Measurements from ENCODE around the gene TBC1D2B.

Gene TBC1D2B

GRCh38 chr15:78093242-78094020 is 15.9 kb upstream of the TBC1D2B start:
- Histone ChIP-seq H3K4me3 (ENCODE audit: low read depth in 1 of 2, low read length in 1 of 2) (no peak overlapping the region), H3K4me1 (ENCODE audit: control insufficient read depth in 1 of 2, insufficient read depth in 1 of 2, low read depth in 1 of 2, low read length in 1 of 2) (peaks cover 9% of the 10 kb centered on the region in 2 experiments), H3K9me3 (no peaks in the 10 kb centered on the region), H3K27ac (no peak overlapping the region), H3K27me3 (no peaks in the 10 kb centered on the region), H3K36me3 (no peaks in the 10 kb centered on the region)
- TF ChIP-seq CTCF (IDR thresholded peaks at IDR 0.05), result no peak

GRCh38 chr15:78092261-78093041 is 14.9 kb upstream of the TBC1D2B start, which contains the start of gene SH2D7:
TSS of gene SH2D7 (plus strand) at chr15:78092561. CDS start at chr15:78092585, 24 bp downstream.
- no peak for TF ChIP-seq CTCF (IDR thresholded peaks at IDR 0.05)
- Histone ChIP-seq H3K9me3 (no peaks in the 10 kb centered on the region), H3K36me3 (no peaks in the 10 kb centered on the region), H3K4me1 (ENCODE audit: control insufficient read depth in 1 of 2, insufficient read depth in 1 of 2, low read depth in 1 of 2, low read length in 1 of 2) (peaks cover under 1 to 3% of the 10 kb centered on the region in 2 experiments), H3K27me3 (no peaks in the 10 kb centered on the region), H3K27ac (no peak within 1 kb of the TSS), H3K4me3 (ENCODE audit: low read depth in 1 of 2, low read length in 1 of 2) (no peak within 1 kb of the TSS)

GRCh38 chr15:78090422-78091063 is 13.0 kb upstream of the TBC1D2B start:
- Histone ChIP-seq H3K9me3 (no peaks in the 10 kb centered on the region), H3K4me3 (ENCODE audit: low read depth in 1 of 2, low read length in 1 of 2) (no peak overlapping the region), H3K4me1 (ENCODE audit: control insufficient read depth in 1 of 2, insufficient read depth in 1 of 2, low read depth in 1 of 2, low read length in 1 of 2) (no peaks in the 10 kb centered on the region), H3K36me3 (no peaks in the 10 kb centered on the region), H3K27ac (no peak overlapping the region), H3K27me3 (no peaks in the 10 kb centered on the region)
- no peak for TF ChIP-seq CTCF (IDR thresholded peaks at IDR 0.05)

GRCh38 chr15:78088773-78089080 is 11.2 kb upstream of the TBC1D2B start:
- Histone ChIP-seq H3K4me3 (ENCODE audit: low read depth in 1 of 2, low read length in 1 of 2) (no peak overlapping the region), H3K27me3 (no peaks in the 10 kb centered on the region), H3K4me1 (ENCODE audit: control insufficient read depth in 1 of 2, insufficient read depth in 1 of 2, low read depth in 1 of 2, low read length in 1 of 2) (peaks cover 12 to 13% of the 10 kb centered on the region in 2 experiments), H3K36me3 (no peaks in the 10 kb centered on the region), H3K9me3 (no peaks in the 10 kb centered on the region), H3K27ac (no peak overlapping the region)
- TF ChIP-seq CTCF (IDR thresholded peaks at IDR 0.05), result no peak

- H3K9me3 ChIP-seq, result no peaks in the 10 kb centered on the region
- H3K27ac ChIP-seq, result no peak overlapping the region
Measured at GRCh38 chr15:78087951-78088772, 10.7 kb upstream of the TBC1D2B start.

More at GRCh38 chr15:78087951-78088772, 10.7 kb upstream of the TBC1D2B start:
- H3K27me3 ChIP-seq, result no peaks in the 10 kb centered on the region
- peaks cover 18 to 19% of the 10 kb centered on the region in 2 experiments for H3K4me1 ChIP-seq (ENCODE audit: control insufficient read depth in 1 of 2, insufficient read depth in 1 of 2, low read depth in 1 of 2, low read length in 1 of 2)
- TF ChIP-seq CTCF (IDR thresholded peaks at IDR 0.05), result no peak
- H3K36me3 ChIP-seq, result no peaks in the 10 kb centered on the region
- H3K4me3 ChIP-seq (ENCODE audit: low read depth in 1 of 2, low read length in 1 of 2), result no peak overlapping the region

Measured in neutrophil (primary cell).